Suprapubic skin (tissue), 4 donors: ENCODE results near the gene COQ8A. TPM values are rescaled to one million over a fixed set of nuclear protein-coding genes. Genes with fewer than 3 reads are reported as not detected.

Source experiments
- DNase-seq, 2 donors: peaks; one replicate each; pipeline ENCODE4 v3.0.0-alpha.2; 2019; ENCODE audit warnings: low spot score in 2 of 2
- H3K27ac ChIP-seq: fragments of 200-600 bp; sonication (generic); one replicate; pipeline ENCODE4 v1.5.1; 2019
- H3K27me3 ChIP-seq: fragments of 200-600 bp; sonication (generic); one replicate; pipeline ENCODE4 v1.5.1; 2019
- H3K36me3 ChIP-seq: fragments of 200-600 bp; sonication (generic); one replicate; pipeline ENCODE4 v1.5.1; 2019
- H3K4me1 ChIP-seq: fragments of 200-600 bp; sonication (generic); one replicate; pipeline ENCODE4 v1.5.1; 2019
- H3K4me3 ChIP-seq: fragments of 200-600 bp; sonication (generic); one replicate; pipeline ENCODE4 v1.5.1; 2019; ENCODE audit warnings: mild to moderate bottlenecking
- H3K9me3 ChIP-seq: fragments of 200-600 bp; sonication (generic); one replicate; pipeline ENCODE4 v1.5.1; 2019
- EP300 ChIP-seq: sonication (generic); formaldehyde crosslinking; IDR thresholded peaks from one replicate; pipeline ENCODE4 v1.6.1; 2017; ENCODE audit warnings: antibody characterized with exemption
- POLR2A ChIP-seq, 2 donors: fragments of 450-650 bp; IDR thresholded peaks; one replicate each; pipeline ENCODE4 v1.6.1; 2017; ENCODE audit warnings: antibody characterized with exemption in 2 of 2, mild to moderate bottlenecking in 2 of 2, moderate library complexity in 2 of 2
- POLR2AphosphoS5 ChIP-seq, 3 donors: sonication (generic); formaldehyde crosslinking; IDR thresholded peaks; one replicate each; pipeline ENCODE4 v1.6.1; 2017; ENCODE audit warnings: antibody characterized with exemption in 3 of 3
- WGBS: methylation state at CpG from one replicate; pipeline ENCODE4 v1.1.5; 2018; 5-methylcytosine and 5-hydroxymethylcytosine counted together
- total RNA-seq, 4 donors: library from RNA; depleted of rRNA; stranded (reverse); fragments of >200 nt; gene quantifications; one replicate each; pipeline ENCODE4 v1.1.0, GENCODE V29; 2016
- TF ChIP-seq, protein P1 (sequence below), 2 donors: fragments of 200-600 bp in 1 of 2; fragments of 450-650 bp in 1 of 2; sonication (generic) in 1 of 2; IDR thresholded peaks; one replicate each; pipeline ENCODE4 v1.5.1; 2016 to 2019; ENCODE audit warnings: antibody characterized with exemption in 2 of 2, mild to moderate bottlenecking in 1 of 2, moderate library complexity in 1 of 2

COQ8A gene
- total RNA-seq, 4 donors from 2014 or later = 41.9 to 113 (median 59.8) TPM

DNA sequence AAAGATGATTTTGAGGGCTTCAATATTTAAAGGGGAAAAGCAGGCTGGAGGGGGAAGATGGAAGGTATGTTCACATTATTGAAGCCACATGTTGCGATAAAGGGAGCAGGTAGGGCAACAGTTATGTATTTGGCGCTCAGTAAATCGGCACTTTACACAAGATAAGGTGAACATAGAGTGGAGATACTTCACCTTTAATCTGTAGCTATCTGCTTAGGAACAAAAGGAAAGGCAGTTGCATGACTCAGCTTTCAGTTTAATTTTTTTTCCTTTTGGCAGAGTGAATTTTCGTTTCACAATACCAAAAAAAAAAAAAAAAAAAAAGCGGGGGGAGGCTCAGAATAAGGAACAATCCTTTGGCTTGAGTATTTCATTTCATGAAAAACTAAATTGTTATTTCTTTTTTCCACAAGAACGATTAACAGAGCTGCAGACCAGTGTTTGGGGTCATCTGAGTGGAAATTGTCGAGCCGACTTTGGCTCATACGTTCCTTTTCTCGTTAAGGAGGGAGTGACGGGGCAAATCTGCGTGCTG is 1.1 kb upstream of the COQ8A start:
- peak overlapping the region; percentile 99 for H3K27ac ChIP-seq
- WGBS = 7% methylated on average over 12 of the region's 12 CpGs
- DNase-seq = no peak
- H3K4me3 ChIP-seq = peak overlapping the region; percentile 71
- H3K4me1 ChIP-seq = peaks cover 46% of the 10 kb centered on the region
- H3K27me3 ChIP-seq = no peaks in the 10 kb centered on the region
- H3K36me3 ChIP-seq = no peaks in the 10 kb centered on the region
- H3K9me3 ChIP-seq = peaks cover 6% of the 10 kb centered on the region
- TF ChIP-seq, protein P1, sequence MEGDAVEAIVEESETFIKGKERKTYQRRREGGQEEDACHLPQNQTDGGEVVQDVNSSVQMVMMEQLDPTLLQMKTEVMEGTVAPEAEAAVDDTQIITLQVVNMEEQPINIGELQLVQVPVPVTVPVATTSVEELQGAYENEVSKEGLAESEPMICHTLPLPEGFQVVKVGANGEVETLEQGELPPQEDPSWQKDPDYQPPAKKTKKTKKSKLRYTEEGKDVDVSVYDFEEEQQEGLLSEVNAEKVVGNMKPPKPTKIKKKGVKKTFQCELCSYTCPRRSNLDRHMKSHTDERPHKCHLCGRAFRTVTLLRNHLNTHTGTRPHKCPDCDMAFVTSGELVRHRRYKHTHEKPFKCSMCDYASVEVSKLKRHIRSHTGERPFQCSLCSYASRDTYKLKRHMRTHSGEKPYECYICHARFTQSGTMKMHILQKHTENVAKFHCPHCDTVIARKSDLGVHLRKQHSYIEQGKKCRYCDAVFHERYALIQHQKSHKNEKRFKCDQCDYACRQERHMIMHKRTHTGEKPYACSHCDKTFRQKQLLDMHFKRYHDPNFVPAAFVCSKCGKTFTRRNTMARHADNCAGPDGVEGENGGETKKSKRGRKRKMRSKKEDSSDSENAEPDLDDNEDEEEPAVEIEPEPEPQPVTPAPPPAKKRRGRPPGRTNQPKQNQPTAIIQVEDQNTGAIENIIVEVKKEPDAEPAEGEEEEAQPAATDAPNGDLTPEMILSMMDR (IDR thresholded peaks at IDR 0.05) = no peak
- TF ChIP-seq EP300 = no peak
- no peak for TF ChIP-seq POLR2A (IDR thresholded peaks at IDR 0.05)
- no peak for TF ChIP-seq POLR2AphosphoS5 (IDR thresholded peaks at IDR 0.05)

DNA sequence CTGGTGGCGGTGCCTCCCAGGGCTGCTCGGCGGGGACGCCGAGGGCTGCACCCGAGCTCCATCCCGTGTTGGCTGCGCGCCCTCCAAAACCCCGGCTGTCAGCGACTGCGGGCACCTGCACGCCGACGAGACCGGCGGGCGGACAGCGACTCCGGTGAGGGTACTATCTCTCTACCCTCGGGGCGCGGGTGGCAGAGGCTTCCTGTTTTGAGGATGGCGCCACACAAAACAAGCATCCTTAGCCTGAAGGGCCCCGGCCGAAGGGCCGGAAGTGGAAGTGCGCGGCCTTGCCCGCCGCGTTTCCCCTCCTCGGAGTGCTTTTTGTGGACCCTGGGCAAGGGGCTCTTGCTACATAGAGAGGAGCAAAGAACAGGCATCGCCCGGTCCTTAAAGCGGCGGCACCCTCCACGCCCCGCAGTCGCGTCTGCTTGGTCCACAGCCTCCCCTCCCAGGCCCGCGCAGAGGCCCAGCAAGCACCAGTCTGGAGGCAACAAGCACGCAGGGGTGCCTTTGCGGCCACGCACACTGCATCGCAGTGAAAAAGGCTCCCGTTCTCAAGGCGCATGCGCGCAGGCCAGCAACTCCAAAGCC is 561 bp upstream of the COQ8A start:
- Histone ChIP-seq H3K27me3 (no peaks in the 10 kb centered on the region), H3K27ac (peak overlapping the region; percentile 99), H3K9me3 (peaks cover 6% of the 10 kb centered on the region), H3K4me1 (peaks cover 50% of the 10 kb centered on the region), H3K4me3 (peak overlapping the region; percentile 71), H3K36me3 (no peaks in the 10 kb centered on the region)
- DNase-seq = peak in 1 of 2 donors; percentile 85
- WGBS = under 1% methylated on average over 38 of the region's 51 CpGs
- TF ChIP-seq, protein P1 (IDR thresholded peaks at IDR 0.05) = no peak
- peak; percentile 79 to 83 for TF ChIP-seq POLR2A (IDR thresholded peaks at IDR 0.05)
- no peak for TF ChIP-seq EP300
- peak in 2 of 3 donors; percentile 55 to 61 for TF ChIP-seq POLR2AphosphoS5 (IDR thresholded peaks at IDR 0.05)

DNA sequence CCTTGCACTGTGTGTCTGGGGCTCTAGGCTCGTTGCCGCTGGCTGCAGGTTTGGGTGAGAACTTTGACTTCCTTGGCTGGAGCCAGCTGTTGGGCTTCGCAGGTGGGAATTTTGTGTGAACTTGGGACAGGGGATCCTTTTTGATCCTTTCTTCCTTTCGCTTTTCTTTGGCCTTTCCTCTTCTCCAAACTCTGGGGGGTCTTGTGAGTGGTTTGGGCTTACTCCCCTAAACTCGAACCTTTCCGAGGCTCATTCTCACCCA is 643 bp downstream of the COQ8A start:
- Histone ChIP-seq H3K36me3 (no peaks in the 10 kb centered on the region), H3K9me3 (no peaks in the 10 kb centered on the region), H3K27me3 (no peaks in the 10 kb centered on the region), H3K4me3 (peak overlapping the region; percentile 71), H3K27ac (no peak overlapping the region), H3K4me1 (peaks cover 60% of the 10 kb centered on the region)
- TF ChIP-seq EP300 = no peak
- no peak for TF ChIP-seq POLR2AphosphoS5 (IDR thresholded peaks at IDR 0.05)
- TF ChIP-seq, protein P1 (IDR thresholded peaks at IDR 0.05) = no peak
- TF ChIP-seq POLR2A (IDR thresholded peaks at IDR 0.05) = no peak
- 31% methylated on average over 6 of the region's 6 CpGs for WGBS
- no peak for DNase-seq

DNA sequence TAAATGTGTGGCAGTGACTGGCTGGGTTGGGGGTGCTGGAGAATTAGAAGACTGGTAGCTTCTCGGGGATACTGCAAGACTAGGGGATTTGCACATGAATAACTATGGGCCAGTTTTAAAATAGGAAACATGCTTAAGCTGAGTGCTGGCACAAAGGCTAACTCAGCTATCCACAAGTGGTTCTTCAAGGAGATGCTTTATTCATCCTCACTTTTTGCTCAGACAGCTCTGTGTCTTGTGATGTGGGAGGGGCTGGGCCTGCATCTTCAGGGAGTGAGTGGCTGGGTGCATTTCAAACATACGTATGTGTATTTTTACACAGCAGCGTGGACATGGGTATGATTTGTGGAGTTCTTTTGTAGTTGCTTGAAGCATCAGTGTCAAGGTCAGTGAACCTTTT is 2.3 kb downstream of the COQ8A start:
- H3K4me3 ChIP-seq = no peak overlapping the region
- H3K4me1 ChIP-seq = peaks cover 70% of the 10 kb centered on the region
- no peaks in the 10 kb centered on the region for H3K36me3 ChIP-seq
- H3K27ac ChIP-seq = no peak overlapping the region
- TF ChIP-seq POLR2A (IDR thresholded peaks at IDR 0.05) (no peak), POLR2AphosphoS5 (IDR thresholded peaks at IDR 0.05) (no peak), EP300 (no peak)
- TF ChIP-seq, protein P1 (IDR thresholded peaks at IDR 0.05) = no peak
- no peak for DNase-seq
- WGBS = 67% methylated on average over 3 of the region's 3 CpGs
- H3K9me3 ChIP-seq = no peaks in the 10 kb centered on the region
- H3K27me3 ChIP-seq = no peaks in the 10 kb centered on the region

DNA sequence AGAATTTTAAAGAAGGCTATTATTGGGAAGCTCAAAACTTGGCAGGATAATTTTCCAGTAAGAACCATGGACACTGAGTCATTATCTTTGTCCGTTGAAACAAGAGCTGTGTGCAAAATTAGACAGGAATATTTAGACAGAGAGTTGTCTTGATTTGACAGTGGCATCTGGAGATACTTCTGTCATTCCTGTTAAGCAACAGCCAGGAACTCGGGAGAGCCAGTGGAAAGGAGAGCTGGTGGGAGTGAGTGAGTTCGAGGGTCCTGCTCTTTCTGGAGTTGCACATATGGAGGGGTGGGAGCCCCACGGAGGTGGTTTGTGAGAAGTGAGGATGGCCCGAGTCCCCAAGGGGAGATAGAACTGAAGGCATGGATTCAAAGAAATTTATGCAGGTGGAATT is 3.1 kb downstream of the COQ8A start:
- Histone ChIP-seq H3K9me3 (no peaks in the 10 kb centered on the region), H3K4me1 (peaks cover 65% of the 10 kb centered on the region), H3K36me3 (no peaks in the 10 kb centered on the region), H3K4me3 (no peak overlapping the region), H3K27me3 (no peaks in the 10 kb centered on the region), H3K27ac (no peak overlapping the region)
- DNase-seq = no peak
- 60% methylated on average over 5 of the region's 5 CpGs for WGBS
- TF ChIP-seq POLR2AphosphoS5 (IDR thresholded peaks at IDR 0.05) (no peak), POLR2A (IDR thresholded peaks at IDR 0.05) (no peak), EP300 (no peak)
- TF ChIP-seq, protein P1 (IDR thresholded peaks at IDR 0.05) = no peak
